ENCODE measurements around the gene ITPR2.
"Not testable (repeated sequence)": the region's sequence is repeated elsewhere in the genome, so short reads cannot be mapped to it uniquely, and the experiment has no call there.

Gene ITPR2

DNA sequence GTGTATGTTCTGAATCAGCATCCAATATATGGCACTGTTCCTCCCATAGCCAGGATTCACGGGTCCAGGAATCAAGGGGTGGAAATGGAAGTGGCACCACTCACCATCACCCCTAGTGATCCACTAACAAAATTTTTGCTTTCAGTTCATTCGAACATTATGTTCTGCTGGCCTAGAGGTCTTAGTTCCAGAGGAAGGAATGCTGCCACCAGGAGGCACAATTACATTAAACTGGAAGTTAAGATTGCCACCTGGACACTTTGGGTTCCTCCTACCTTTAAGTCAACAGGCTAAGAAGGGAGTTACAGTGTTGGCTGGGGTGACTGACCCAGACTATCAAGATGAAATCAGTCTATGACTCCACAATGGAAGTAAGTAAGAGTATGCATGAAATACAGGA lies 52.3 kb downstream of the ITPR2 start:
- H3K27me3 ChIP-seq (ENCODE audit: insufficient read depth, low read length); H2AFZ ChIP-seq (ENCODE audit: low read length); H3F3A ChIP-seq (ENCODE audit: insufficient read depth, low read length); H3K9me3 ChIP-seq (ENCODE audit: low read length); H3K4me1 ChIP-seq (ENCODE audit: insufficient read depth, low read length, severe bottlenecking); H3K79me2 ChIP-seq (ENCODE audit: insufficient read depth, low read length); H3K4me3 ChIP-seq (ENCODE audit: low read depth, low read length, poor library complexity, severe bottlenecking); H4K20me1 ChIP-seq (ENCODE audit: insufficient read depth, low read length); H3K9ac ChIP-seq (ENCODE audit: low read length); H3K9me2 ChIP-seq (ENCODE audit: low read depth, low read length); H3K4me2 ChIP-seq (ENCODE audit: low read length); H3K27ac ChIP-seq (ENCODE audit: low read depth, low read length, poor library complexity, severe bottlenecking): not testable (repeated sequence)
- TF ChIP-seq, protein P1, sequence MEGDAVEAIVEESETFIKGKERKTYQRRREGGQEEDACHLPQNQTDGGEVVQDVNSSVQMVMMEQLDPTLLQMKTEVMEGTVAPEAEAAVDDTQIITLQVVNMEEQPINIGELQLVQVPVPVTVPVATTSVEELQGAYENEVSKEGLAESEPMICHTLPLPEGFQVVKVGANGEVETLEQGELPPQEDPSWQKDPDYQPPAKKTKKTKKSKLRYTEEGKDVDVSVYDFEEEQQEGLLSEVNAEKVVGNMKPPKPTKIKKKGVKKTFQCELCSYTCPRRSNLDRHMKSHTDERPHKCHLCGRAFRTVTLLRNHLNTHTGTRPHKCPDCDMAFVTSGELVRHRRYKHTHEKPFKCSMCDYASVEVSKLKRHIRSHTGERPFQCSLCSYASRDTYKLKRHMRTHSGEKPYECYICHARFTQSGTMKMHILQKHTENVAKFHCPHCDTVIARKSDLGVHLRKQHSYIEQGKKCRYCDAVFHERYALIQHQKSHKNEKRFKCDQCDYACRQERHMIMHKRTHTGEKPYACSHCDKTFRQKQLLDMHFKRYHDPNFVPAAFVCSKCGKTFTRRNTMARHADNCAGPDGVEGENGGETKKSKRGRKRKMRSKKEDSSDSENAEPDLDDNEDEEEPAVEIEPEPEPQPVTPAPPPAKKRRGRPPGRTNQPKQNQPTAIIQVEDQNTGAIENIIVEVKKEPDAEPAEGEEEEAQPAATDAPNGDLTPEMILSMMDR (IDR thresholded peaks at IDR 0.05; ENCODE audit: low read length), result 0 out of 2 replicates have a peak, but pooled peaks have one; percentile 8
- peaks cover 36% of the 10 kb centered on the region for H3K36me3 ChIP-seq (ENCODE audit: insufficient read depth, low read length)

DNA sequence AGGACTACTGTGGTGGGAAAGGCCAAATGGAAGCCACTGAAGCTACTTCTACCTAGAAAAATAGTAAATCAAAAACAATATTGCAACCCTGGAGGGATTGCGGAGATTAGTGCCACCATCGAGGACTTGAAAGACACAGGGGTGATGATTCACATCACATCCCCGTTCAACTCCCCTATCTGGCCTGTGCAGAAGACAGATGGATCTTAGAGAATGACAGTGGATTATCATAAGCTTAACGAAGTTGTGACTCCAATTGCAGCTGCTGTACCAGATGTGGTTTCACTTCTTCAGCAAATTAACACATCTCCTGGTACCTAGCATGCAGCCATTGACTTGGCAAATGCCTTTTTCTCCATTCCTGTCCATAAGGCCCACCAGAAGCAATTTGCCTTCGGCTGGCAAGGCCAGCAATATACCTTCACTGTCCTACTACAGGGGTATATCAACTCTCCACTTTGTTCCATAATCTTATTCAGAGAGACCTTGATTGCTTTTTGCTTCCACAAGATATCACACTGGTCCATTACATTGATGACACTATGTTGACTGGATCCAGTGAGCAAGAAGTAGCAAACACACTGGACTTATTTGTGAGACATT lies 54.7 kb downstream of the ITPR2 start:
- H3F3A ChIP-seq (ENCODE audit: insufficient read depth, low read length); H3K9me3 ChIP-seq (ENCODE audit: low read length); H3K27ac ChIP-seq (ENCODE audit: low read depth, low read length, poor library complexity, severe bottlenecking); H3K4me3 ChIP-seq (ENCODE audit: low read depth, low read length, poor library complexity, severe bottlenecking); H3K4me2 ChIP-seq (ENCODE audit: low read length); H3K9me2 ChIP-seq (ENCODE audit: low read depth, low read length); H3K4me1 ChIP-seq (ENCODE audit: insufficient read depth, low read length, severe bottlenecking); H4K20me1 ChIP-seq (ENCODE audit: insufficient read depth, low read length); H3K9ac ChIP-seq (ENCODE audit: low read length); H3K79me2 ChIP-seq (ENCODE audit: insufficient read depth, low read length); H3K27me3 ChIP-seq (ENCODE audit: insufficient read depth, low read length); H2AFZ ChIP-seq (ENCODE audit: low read length): not testable (repeated sequence)
- H3K36me3 ChIP-seq (ENCODE audit: insufficient read depth, low read length), result peaks cover 35% of the 10 kb centered on the region

DNA sequence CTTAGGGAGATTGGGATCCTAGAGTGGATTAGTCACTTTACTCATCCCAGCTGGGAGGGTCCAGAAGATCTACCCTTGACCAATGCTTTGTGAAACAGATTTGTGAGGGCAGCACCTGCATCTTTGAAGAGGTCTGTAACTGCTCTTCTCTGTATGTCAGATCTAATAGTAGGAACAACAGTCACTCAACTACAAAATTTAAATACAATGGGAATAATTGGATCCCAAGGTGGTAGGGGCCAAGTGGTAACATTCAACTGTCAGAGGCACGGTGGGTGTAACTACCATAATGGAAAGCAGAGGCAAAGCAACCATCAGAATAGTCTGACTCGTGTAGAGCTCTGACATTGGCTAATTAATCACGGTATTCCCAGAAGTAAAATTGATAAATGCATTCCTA lies 55.8 kb downstream of the ITPR2 start:
- Histone ChIP-seq H3K27ac (ENCODE audit: low read depth, low read length, poor library complexity, severe bottlenecking) (no peak overlapping the region), H3K4me1 (ENCODE audit: insufficient read depth, low read length, severe bottlenecking) (no peaks in the 10 kb centered on the region), H3F3A (ENCODE audit: insufficient read depth, low read length) (no peaks in the 10 kb centered on the region), H3K79me2 (ENCODE audit: insufficient read depth, low read length) (no peaks in the 10 kb centered on the region), H3K27me3 (ENCODE audit: insufficient read depth, low read length) (no peaks in the 10 kb centered on the region), H3K9me3 (ENCODE audit: low read length) (0 out of 2 replicates have a peak, but pooled peaks cover 3% of the 10 kb centered on the region), H3K4me2 (ENCODE audit: low read length) (no peak overlapping the region), H3K36me3 (ENCODE audit: insufficient read depth, low read length) (peaks cover 24% of the 10 kb centered on the region), H3K4me3 (ENCODE audit: low read depth, low read length, poor library complexity, severe bottlenecking) (no peak overlapping the region), H3K9ac (ENCODE audit: low read length) (no peak overlapping the region), H3K9me2 (ENCODE audit: low read depth, low read length) (no peaks in the 10 kb centered on the region), H2AFZ (ENCODE audit: low read length) (no peak overlapping the region), H4K20me1 (ENCODE audit: insufficient read depth, low read length) (no peaks in the 10 kb centered on the region)
- TF ChIP-seq EZH2 (IDR thresholded peaks at IDR 0.05; ENCODE audit: borderline replicate concordance, low read length), result no peak
- TF ChIP-seq, protein P1 (IDR thresholded peaks at IDR 0.05; ENCODE audit: low read length), result no peak

DNA sequence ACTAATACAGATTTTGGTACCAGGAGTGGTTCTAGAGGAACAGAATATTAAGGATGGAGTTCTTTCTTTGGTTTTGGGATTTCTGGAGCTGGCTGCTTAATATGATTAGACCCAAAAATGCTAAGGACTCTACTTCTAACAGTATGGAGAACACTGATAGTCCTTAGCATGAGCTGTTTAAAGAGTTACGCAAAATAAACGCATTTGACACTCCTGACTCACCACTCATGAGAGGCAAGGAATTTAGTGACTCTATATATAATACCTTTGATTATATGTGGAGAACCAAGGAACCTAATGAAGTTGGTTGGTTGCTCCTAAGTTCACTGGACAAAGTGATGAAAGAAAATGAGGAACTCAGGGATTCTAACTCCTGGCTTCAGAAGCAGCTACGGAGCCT lies 57.0 kb downstream of the ITPR2 start:
- H3K79me2 ChIP-seq (ENCODE audit: insufficient read depth, low read length); H3K4me2 ChIP-seq (ENCODE audit: low read length); H3K9me3 ChIP-seq (ENCODE audit: low read length); H3K9ac ChIP-seq (ENCODE audit: low read length); H3K27me3 ChIP-seq (ENCODE audit: insufficient read depth, low read length); H3F3A ChIP-seq (ENCODE audit: insufficient read depth, low read length); H2AFZ ChIP-seq (ENCODE audit: low read length); H3K4me1 ChIP-seq (ENCODE audit: insufficient read depth, low read length, severe bottlenecking); H4K20me1 ChIP-seq (ENCODE audit: insufficient read depth, low read length); H3K9me2 ChIP-seq (ENCODE audit: low read depth, low read length); H3K4me3 ChIP-seq (ENCODE audit: low read depth, low read length, poor library complexity, severe bottlenecking); H3K27ac ChIP-seq (ENCODE audit: low read depth, low read length, poor library complexity, severe bottlenecking): not testable (repeated sequence)
- H3K36me3 ChIP-seq (ENCODE audit: insufficient read depth, low read length), result peaks cover 21% of the 10 kb centered on the region

All from OCI-LY1 (cell line).